SU-DHL-6 (cell line): Measurements from ENCODE around the gene RNGTT.

Source experiments
- EZH2phosphoT487 ChIP-seq: fragments of 200-600 bp; sonication (generic), shearing (Covaris generic); conservative IDR thresholded peaks from 2 replicates; pipeline ENCODE4 v1.6.1; 2018; ENCODE audit warnings: mild to moderate bottlenecking, antibody characterized with exemption, low read length, moderate library complexity, mixed read lengths
- TF ChIP-seq, protein P1 (sequence below): fragments of 200-600 bp; sonication (generic); IDR thresholded peaks from one replicate; pipeline ENCODE4 v1.5.1; 2017; ENCODE audit warnings: antibody characterized with exemption, mild to moderate bottlenecking, low read length, moderate library complexity; ENCODE audit not compliant: insufficient read depth, poor library complexity, severe bottlenecking

DNA sequence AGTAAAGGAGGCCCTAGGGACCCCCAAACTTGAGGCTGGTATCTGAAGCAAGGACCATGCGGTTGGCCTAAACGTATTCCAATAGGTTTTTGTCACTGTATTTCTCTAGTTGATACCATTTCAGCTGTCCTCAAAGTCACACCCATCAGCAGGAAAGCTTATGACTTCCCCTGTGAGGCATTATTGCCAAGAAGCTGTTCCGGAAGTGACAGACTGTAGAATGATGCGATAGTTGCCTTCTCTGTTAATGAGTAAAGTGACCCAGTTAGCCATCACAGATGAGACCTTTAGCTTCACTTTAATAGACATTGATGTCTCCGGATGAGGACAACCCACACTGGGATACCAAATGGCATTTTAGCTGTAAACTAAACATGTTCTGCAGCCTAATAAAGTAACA lies 147.9 kb downstream of the RNGTT start:
- TF ChIP-seq, protein P1, sequence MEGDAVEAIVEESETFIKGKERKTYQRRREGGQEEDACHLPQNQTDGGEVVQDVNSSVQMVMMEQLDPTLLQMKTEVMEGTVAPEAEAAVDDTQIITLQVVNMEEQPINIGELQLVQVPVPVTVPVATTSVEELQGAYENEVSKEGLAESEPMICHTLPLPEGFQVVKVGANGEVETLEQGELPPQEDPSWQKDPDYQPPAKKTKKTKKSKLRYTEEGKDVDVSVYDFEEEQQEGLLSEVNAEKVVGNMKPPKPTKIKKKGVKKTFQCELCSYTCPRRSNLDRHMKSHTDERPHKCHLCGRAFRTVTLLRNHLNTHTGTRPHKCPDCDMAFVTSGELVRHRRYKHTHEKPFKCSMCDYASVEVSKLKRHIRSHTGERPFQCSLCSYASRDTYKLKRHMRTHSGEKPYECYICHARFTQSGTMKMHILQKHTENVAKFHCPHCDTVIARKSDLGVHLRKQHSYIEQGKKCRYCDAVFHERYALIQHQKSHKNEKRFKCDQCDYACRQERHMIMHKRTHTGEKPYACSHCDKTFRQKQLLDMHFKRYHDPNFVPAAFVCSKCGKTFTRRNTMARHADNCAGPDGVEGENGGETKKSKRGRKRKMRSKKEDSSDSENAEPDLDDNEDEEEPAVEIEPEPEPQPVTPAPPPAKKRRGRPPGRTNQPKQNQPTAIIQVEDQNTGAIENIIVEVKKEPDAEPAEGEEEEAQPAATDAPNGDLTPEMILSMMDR: no peak
- TF ChIP-seq EZH2phosphoT487: no peak
